ENCODE data around the gene TSPAN5.

The TSPAN5 gene

GRCh38 chr4:98585596-98585995, 72.8 kb downstream of the TSPAN5 start:
- no peak for DNase-seq (ENCODE audit: extremely low read depth, low read depth)
- TF ChIP-seq CTCF (IDR thresholded peaks at IDR 0.05; ENCODE audit: low read depth, low read length, missing control alignments) = no peak
- no peak overlapping the region for H3K4me3 ChIP-seq (replicated peaks; ENCODE audit: low read depth, low read length)

- TF ChIP-seq CTCF (IDR thresholded peaks at IDR 0.05; ENCODE audit: low read depth, low read length, missing control alignments) = no peak
Observed at GRCh38 chr4:98584265-98584664, 74.1 kb downstream of the TSPAN5 start.

GRCh38 chr4:98583265-98583664, 75.1 kb downstream of the TSPAN5 start:
- DNase-seq (ENCODE audit: extremely low read depth, low read depth) = no peak
- no peak for TF ChIP-seq CTCF (IDR thresholded peaks at IDR 0.05; ENCODE audit: low read depth, low read length, missing control alignments)

More at GRCh38 chr4:98584265-98584664, 74.1 kb downstream of the TSPAN5 start:
- DNase-seq (ENCODE audit: extremely low read depth, low read depth) = no peak
- no peak overlapping the region for H3K4me3 ChIP-seq (replicated peaks; ENCODE audit: low read depth, low read length)

DNA sequence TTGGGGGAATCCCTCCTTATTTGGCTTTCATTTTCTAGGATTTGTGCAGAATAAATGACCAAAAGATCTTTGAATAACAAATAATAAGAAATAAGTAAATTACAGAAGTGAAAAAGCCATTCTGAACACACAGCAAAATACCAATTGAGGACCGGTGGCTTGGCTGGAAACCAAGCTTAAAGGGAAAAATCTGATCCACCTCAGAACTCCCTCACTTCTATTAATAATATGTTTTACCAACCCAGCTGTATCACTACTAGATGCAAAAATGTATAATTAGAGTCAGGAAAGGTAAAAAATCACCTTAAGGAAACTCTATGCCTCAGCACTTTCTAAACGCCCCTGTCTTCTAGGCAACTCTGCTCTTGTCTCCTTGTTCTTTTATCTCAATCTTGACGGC, 77.3 kb downstream of the TSPAN5 start:
- TF ChIP-seq CTCF (IDR thresholded peaks at IDR 0.05; ENCODE audit: low read depth, low read length, missing control alignments) = no peak
- no peak overlapping the region for H3K4me3 ChIP-seq (replicated peaks; ENCODE audit: low read depth, low read length)
- no peak for DNase-seq (ENCODE audit: extremely low read depth, low read depth)

More at GRCh38 chr4:98583265-98583664, 75.1 kb downstream of the TSPAN5 start:
- no peak overlapping the region for H3K4me3 ChIP-seq (replicated peaks; ENCODE audit: low read depth, low read length)

DNA sequence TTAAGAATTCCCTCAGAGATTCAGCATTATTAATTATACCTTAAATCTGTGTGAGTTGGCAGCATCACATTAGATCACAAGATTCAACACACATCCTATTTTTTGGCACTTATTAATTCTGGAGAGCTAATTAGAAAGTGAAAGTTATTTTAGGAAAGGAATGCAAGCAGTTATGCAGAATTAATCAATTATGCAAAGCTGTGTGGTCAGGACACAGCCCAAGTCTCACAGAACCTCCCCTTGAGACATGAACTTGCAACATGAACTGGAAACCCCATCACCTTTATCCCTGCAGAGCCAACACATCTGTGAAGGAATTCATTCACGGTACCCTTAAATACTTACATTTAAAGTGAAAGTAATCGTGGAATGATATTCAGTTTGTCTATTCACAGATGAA, 80.5 kb downstream of the TSPAN5 start:
- H3K4me3 ChIP-seq (replicated peaks; ENCODE audit: low read depth, low read length) = no peak overlapping the region
- DNase-seq (ENCODE audit: extremely low read depth, low read depth) = no peak

DNA sequence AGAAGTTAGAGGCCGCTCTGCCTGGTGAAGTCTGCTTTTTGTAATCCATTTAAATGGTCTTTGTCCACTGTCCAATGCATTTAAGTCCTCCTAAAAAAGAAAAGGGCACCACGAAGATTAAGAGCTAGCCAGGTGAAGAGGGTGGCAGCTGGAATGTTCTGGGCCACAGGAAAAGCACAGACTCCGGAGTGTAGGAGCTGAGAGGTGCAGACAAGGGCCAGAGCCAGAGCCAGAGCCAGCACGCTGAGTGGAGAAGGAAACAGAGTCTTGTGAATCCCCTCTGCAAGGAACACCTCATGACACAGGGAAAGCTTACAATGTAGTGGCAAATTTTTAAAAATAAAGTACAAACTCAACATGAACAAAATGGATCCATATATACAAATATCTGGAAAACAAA, 83.6 kb downstream of the TSPAN5 start:
- no peak for DNase-seq (ENCODE audit: extremely low read depth, low read depth)
- no peak overlapping the region for H3K4me3 ChIP-seq (replicated peaks; ENCODE audit: low read depth, low read length)
- no peak for TF ChIP-seq CTCF (IDR thresholded peaks at IDR 0.05; ENCODE audit: low read depth, low read length, missing control alignments)

More for the DNA sequence above, 80.5 kb downstream of the TSPAN5 start:
- no peak for TF ChIP-seq CTCF (IDR thresholded peaks at IDR 0.05; ENCODE audit: low read depth, low read length, missing control alignments)

- no peak for DNase-seq (ENCODE audit: extremely low read depth, low read depth)
- TF ChIP-seq CTCF (IDR thresholded peaks at IDR 0.05; ENCODE audit: low read depth, low read length, missing control alignments) = no peak
- no peak overlapping the region for H3K4me3 ChIP-seq (replicated peaks; ENCODE audit: low read depth, low read length)
Observed at GRCh38 chr4:98573791-98574190, 84.6 kb downstream of the TSPAN5 start.
